GM19372 (cell line): Measurements from ENCODE around the gene HOXD4.

Experiments
- ATAC-seq: cut with Tn5 transposase; IDR thresholded peaks from one replicate; pipeline ENCODE4 v1.9.1; 2021; ENCODE audit warnings: mild to moderate bottlenecking, low read depth, moderate library complexity; ENCODE audit not compliant: unreplicated experiment

HOXD4 gene

GRCh38 chr2:176114120-176114929 is 37.0 kb upstream of the HOXD4 start:
- no peak for ATAC-seq

DNA sequence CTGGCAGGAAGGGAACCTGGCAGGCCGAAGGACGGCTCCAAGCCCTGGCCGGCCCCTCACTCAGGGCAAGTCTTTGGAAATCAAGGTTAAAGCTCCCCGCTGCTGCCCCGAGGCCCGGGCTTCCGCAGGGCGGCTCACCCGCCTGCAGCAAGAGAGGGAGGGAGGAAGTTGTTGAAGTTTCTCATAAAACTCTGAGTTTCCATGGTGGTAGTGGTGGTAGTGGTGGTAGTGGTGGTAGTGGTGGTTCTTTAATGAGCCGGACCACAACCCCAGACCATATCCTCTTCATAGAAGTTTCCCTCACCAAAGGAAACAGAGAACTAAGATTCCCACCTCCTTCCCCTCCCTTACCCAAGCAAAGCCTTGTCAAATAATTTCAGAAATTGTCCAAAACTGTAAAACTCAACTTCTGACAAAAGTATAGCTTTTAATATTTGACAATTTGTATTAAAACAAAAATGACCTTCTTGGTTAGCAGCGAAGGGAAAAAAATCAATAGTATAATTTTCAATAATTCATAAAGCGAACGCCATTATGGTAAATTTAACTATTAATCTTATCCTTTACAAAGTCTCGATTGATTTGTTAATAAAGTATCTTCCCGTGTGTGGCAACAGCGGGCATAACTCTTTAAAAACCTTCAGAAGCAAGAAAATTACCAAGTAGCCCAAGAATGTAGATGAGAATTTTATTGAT is 36.3 kb upstream of the HOXD4 start:
- no peak for ATAC-seq

GRCh38 chr2:176115883-176116813 is 35.2 kb upstream of the HOXD4 start, which contains the start of gene HOXD10:
Gene HOXD10 (plus strand): TSS chr2:176116778. CDS start chr2:176116834, 56 bp downstream.
- ATAC-seq, result no peak

- ATAC-seq, result no peak
Observed at GRCh38 chr2:176117162-176117822, 34.1 kb upstream of the HOXD4 start.

- ATAC-seq, result no peak
Observed at GRCh38 chr2:176117823-176118371, 33.5 kb upstream of the HOXD4 start.

DNA sequence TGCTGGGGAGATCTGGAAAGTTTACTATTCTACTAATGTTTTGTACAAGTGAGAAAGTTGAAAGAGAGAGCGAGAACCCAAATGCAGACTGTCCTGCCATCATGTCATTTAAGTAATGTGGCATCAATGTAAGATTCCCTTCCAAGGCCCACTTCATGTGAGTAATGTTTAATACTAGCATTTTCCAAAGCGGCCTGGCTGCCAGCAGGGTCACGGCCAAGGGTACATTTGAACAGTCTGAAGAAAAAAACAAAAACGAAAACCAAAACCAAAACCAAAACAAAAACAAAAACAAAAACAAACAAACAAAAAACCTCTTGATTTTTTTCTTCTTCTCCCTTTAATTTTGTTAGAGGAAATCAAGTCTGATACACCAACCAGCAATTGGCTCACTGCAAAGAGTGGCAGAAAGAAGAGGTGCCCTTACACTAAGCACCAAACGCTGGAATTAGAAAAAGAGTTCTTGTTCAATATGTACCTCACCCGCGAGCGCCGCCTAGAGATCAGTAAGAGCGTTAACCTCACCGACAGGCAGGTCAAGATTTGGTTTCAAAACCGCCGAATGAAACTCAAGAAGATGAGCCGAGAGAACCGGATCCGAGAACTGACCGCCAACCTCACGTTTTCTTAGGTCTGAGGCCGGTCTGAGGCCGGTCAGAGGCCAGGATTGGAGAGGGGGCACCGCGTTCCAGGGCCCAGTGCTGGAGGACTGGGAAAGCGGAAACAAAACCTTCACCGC is 32.6 kb upstream of the HOXD4 start:
- no peak for ATAC-seq

GRCh38 chr2:176120364-176121189 is 30.8 kb upstream of the HOXD4 start:
- ATAC-seq, result no peak

GRCh38 chr2:176121190-176122051 is 29.9 kb upstream of the HOXD4 start:
- ATAC-seq, result no peak

DNA sequence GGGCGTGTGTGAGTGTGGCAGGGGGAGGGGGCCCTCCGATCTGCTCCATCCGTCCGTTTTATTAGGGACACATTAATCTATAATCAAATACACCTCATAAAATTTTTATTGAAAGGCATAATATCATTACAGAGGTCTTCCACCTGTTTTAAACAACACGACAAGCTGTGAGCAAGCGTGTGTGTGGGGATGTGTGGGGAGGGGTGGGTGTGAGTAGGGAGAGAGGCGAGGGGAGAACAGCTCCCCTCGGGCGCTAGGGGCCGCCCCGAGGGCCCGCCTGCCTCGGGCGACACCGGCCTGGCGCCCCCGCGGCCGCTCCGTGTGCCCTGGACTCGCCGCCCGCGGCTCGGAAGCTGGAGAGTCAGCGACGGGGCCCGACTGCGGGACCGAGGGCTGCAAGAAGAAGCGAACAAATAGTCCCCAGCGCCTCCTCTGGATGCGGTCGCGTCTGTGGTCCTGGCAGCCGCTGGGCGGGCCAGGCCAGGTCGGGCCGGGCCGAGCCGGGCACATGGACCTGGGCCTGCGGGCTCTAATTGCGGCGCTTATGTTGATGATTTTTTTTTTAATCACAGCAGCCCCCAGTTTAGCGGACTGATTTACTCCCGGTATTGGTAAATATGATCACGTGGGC is 29.2 kb upstream of the HOXD4 start:
- no peak for ATAC-seq

- ATAC-seq, result no peak
Observed at GRCh38 chr2:176122683-176123410, 28.5 kb upstream of the HOXD4 start, which contains the start of gene HOXD9. Gene HOXD9 (plus strand): TSS chr2:176122719. CDS start chr2:176122769, 50 bp downstream.

DNA sequence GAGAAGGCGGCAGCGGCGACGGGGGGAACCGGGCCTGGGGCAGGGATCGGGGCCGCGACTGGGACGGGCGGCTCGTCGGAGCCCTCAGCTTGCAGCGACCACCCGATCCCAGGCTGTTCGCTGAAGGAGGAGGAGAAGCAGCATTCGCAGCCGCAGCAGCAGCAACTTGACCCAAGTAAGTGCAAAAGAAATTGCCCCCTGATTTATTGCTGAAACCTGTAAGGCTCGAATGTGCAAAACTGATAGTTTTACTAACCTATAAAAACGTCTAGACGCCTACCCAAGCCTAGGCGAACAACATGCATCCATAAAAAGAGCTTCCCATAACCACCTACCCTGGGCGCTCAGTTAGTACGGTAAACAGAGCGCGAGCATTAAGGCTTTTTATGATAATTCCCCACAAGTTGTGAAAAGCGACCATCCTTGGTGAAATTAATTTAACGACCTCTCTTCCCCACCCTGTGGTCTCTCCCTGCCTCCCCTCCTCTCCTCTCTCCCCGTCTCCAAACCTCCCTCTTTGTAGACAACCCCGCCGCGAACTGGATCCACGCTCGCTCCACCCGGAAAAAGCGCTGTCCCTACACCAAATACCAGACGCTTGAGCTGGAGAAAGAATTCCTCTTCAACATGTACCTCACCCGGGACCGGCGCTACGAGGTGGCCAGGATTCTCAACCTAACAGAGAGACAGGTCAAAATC is 27.8 kb upstream of the HOXD4 start:
- ATAC-seq, result no peak

DNA sequence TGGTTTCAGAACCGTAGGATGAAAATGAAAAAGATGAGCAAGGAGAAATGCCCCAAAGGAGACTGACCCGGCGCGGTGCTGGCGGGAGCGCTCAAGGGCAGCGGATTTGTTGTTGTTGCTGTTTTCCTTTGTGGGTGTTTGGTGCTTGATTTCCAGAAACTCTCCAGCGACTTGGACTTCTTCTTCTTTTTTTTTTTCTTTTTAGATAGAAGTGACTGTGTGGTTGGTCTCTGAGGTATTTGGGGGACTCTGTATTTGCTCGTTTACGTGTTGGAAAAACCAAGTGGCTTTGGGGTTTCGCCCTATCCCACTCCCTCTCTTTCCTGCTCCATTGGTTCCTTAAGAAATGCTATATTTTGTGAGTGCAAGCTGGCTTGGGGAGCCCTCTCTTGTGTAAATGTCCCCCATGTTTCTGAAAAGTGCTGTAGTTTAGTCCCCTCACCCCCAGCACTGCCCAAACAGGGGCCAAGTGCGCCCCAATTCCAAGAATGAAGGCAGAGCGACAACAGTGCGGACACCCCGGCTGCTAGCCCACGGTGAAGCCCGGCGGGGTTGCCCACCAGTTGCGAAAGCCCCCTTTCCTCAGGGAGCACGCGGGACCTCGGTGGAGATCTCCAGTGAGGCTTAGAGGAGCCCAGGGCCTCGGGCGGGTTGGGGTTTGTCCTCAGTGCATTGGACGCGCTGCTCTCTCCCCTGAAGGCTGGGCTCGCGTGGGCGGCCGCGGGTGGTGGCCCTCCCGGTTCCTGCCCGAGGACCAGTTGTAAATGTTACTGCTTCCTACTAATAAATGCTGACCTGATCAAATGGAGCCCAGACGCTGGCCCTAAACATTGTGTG is 27.0 kb upstream of the HOXD4 start:
- ATAC-seq, result no peak

- ATAC-seq, result no peak
Observed at GRCh38 chr2:176124947-176125771, 26.2 kb upstream of the HOXD4 start.

DNA sequence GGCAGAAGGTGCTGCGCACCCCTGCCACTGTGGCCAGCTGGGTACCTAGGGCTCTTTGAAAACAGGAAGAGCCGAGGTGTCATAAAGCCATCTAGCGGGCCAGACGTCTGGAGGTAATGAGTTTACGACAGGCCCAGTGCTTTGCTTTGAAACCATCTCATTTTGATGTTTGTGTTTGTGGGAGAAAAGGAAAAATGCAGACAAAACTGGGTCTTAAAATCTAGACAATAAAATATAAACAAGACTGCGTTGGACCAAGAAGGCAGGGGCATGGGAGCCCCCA is 25.6 kb upstream of the HOXD4 start:
- no peak for ATAC-seq
